Measurements from ENCODE around the gene RAB3IL1.

RAB3IL1 gene

DNA sequence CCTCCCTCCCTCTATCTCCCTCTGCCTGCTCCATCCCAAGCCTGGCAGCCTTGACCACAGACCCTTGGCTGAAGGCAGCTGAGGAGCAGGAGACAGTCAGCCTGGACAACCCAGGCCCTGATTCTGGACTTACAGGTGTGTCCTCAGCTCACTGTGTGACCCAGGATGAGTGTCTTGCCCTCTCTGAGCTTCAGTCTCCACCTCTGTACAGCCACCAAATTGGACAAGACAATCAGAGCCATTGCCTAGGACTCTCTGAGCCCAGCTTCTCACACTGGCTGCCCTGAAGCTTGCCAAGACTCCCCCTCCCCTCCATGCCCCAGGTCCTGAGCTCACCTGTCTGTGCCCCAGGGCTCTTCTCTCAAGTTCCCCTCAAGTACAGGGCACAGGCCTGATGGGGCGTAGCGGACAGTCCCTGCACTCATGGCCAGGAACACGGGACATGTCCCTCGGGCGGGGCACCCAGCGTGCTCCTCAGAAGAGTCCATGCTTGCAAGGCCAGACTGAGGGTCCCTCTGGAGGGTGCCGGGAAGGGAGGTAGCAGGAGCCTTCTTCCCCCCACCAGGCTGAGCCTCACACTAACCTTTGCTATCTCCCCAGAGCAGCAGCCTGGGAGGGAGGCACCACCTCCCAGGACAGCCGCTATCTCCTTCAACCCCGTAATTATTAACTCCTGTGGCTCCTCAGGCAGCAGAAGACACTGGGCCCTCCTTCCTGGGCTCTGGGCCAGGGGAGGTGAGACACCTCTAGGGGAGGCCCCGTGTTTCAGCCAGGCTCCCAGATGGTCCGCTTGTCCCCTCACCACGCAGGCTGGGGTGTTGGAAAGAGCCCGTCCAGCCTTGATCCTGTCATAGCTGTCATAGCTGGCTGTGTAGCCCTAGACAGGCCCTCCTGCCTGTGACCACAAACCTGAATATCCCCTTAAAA is 2.6 kb upstream of the RAB3IL1 start:
- DNase-seq = no peak

DNA sequence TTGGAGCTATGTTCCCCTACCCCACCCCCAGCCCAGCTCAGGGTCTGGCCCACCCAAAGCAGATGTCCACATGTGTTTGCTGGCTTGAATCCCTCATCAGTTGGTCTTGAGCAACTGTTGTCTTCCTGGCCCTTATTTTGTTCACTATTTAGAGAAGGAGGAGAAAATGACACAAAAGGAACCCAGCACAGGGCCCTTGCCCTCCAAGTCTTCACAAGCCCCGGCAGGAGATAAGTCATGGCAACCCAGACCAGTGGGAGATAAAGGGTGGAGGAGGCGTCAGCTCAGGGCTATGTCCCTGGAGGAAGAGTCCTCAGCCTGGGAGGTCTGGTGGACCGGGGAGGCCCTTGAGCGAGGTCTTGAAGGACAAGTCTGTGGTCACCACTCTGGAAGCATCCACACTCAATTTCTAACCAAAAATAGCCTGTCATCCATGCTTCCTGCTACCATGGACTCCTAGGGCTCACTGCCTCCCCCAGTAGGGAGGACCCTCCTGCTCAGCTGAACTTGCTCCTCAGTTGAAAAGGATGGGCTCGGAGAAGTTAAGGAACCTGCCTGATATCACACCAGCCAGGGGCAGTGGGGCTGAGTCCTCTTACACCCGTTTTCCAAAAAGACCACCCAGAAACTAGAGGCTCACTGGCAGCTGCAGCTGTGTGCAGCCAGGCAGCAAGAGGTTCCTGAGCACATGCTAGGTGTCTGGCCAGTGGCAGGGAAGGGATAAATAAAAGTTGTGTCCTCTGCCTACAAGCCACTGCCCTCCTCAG is 1.8 kb upstream of the RAB3IL1 start:
- no peak for DNase-seq

DNA sequence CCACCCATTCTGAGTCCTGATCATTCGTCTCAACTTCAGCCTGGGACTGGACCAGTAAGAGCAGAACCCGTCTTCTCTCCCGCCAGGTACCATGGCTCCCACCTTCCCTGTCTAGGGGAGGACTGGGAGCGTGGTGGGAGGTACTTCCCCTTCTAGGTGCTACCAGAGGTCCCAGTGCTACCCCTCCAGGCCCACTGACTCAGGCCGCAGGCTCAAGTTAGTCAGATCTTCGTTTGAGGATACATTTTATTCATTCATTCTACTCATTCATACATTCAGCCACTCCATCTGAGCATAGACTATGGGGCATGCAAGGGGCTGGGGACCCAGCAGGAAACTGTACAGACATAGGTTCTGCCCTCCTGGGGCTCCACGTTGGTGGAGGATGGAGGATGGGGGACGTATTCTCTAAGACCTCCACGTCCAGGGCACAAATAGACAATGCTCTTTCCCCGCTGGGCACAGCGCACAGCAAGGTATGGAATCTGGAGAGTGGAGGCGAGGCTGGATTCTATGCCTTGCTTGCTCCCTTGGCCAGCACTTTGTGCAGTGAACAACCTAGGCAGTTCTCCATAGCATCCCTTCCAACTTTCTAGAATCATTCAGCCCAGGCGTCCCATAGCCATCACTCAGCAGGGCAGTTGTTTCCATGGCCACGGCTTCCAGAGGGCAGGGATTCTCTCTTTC is 1.0 kb upstream of the RAB3IL1 start:
- no peak for DNase-seq

DNA sequence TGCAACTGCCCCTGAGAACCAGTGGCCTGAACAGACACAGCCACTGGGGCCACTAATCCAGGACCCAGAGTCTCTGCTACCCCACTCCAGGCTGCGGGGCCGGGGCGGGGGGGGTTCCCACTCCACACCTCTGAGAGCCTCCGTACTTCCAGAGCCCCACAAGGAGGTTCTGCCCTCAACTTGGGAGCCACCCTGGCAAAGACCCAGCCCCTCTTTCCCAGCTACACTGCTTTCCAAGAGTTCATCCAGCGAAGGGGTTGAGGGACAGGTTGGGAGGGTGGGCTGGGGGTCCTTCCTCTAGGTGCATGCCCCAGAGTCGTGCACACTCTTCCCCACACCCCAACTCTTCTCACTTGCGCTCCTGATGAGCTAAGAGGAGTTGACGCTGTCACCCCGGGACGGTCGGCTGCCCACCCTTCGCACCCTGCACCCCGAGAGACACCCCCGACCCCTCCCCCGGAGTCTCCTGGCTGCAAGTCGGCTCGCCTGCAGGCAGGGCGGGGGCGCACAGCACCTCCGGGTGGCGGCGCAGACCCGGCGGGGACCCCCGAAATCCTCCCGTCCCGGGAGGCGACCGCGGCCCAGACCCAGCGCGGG is 531 bp downstream of the RAB3IL1 start:
- peak in 1 of 58 donors; percentile 15 for DNase-seq

DNA sequence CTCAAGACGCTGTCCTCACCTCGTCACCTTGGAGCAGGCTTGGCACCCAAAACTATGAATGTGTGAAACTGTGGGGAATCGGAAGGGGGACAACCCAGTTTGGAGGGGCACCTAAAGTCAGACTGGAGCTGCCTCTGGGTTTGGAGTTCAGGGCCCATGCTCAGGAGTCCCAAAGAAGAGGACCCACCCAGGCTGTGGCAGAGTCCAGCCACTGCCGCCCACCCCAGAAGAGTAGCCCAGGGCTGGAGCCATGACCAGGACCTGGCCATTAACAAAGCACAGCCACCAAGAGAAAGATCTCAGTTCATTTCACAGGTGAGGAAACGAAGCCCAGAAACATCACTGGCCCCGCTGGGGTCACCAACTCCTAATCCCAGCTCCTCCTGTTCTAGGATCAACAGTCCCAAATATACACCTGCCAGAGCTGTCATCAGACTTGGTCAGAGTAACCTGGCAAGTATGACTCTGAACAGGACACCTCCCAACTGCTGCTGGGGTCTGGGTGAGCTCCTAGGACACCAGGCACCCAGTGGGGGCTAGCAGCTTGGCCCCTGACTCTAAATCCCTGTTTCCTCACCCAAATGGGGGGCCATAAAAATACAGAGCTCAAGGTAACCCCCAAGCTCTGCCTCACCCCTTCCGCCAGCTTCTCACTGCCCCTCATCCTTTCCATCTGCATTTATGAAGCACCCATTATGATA is 2.7 kb downstream of the RAB3IL1 start:
- DNase-seq = no peak

DNA sequence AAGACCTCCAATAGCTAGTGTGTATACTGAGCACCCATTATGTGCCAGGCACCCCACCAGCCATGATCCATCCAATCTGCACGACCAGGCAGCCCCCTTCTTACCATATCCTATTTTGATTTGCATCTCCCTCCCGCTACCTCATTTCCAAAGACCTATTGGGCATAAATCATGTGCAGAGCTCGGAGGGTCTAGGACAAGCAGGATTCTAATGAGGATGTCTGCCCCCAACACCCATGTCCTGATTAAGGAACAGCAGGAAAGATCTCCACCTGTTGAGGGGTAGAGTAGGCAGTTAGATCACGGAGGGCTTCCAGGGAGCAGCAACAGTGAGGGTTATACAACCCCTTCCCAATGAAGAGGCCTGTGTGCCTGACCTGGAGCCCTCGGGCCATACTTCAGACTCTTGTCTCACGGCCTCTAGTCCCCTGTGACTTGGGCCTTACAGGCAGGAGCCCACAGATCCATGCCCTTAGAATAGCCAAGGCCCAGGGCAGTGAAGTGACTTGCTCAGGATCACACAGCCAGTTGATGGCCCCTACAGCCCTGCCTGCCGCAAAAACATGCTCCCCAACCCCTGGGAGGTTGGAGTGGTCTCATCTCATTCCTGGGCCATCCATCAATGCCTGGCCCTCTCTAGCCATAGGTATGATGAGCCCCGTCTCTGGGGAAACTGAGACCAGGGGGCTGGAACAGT is 3.5 kb downstream of the RAB3IL1 start:
- no peak for DNase-seq

DNA sequence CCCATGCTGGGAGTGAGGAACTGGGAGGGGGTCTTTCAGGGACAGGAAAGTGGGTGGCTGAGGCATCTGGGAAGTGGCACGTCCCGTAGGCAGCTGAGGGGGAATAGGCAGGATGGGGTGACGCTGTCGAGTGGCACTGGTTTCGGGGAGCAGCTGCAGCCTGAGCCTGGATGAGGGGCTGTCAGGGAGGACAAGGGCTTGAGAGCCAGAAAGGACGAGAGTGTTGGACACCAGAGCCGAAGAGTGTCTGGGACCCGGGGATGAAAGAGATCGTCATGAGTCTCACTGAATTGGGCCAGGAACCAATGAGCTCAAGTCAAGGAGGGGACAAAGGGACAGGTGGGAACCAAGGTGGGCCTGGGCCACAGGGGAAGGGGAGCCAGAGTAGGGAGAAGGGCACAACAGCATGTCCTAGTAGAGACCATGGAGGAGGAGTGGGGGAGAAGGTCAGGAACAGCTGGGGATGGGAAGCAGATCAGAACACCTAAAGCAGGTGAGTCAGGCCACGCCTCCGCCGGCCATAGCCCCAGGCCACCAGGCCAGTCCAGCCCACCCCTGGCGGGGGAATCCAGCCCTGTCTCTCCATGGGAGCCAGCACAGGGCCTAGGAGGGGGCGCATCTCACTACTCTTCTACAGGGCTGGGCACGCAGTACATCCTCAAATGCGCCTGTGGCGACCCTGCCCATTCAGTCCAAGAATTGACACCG is 4.2 kb downstream of the RAB3IL1 start:
- no peak for DNase-seq

DNA sequence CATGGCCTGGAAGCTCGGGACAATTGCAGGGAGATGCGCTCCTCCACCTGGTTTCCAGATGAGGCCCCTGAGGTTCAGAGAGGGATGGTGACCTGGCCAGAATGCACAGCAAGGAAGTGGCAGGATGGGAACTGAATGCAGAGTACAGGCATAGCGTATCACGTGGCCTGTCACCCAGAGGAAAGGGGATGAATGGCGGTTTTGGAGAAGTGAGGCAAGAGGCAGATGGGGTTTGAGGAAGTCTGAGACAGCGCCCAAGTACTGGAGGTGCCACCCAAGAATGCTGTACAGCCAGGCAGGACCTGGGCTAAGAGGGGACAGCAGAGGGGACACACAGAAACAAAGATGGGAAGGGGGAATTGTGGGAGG is 4.9 kb downstream of the RAB3IL1 start:
- peak in 5 of 58 donors; percentile 14 to 38 (median 24) for DNase-seq

DNA sequence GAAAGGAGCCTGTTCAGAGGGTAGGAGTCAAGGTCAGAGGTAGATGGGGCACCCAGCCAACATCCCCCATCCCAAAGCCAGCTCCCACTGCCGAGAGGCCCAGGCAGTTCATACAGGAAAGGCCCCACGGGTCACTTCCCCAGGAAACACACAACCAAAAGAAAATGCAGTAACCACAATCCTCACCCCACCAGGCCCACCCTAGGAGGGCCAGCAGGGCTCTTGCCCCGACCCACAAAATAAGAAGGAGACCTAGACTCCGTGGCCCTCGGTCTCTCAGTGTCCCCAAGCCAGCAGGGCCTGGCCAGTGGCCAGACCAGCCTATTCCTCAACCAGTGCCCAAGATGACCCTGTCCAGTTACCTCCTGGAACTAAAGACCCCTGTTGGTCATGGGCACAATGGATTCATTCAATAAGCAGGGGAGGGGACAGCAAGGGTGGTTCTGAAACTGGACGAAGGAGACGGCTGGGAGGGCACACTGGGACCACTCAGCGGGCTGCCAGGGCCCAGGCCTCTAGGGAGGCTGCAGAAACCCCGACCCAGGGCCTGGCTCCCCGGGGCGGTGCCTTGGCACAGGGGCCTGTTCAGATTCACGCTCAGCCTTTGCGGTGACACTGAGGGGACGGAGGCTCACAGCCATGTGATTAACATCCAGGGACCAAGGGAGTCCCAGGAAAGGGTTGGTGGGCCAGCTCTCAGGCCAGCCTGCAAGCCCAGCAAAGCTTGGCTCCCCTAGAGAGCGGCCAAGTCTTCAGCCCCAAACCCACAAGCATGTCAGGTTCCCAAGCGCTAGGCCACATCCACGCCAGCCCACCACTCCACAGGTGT is 5.5 kb downstream of the RAB3IL1 start:
- DNase-seq = no peak

DNA sequence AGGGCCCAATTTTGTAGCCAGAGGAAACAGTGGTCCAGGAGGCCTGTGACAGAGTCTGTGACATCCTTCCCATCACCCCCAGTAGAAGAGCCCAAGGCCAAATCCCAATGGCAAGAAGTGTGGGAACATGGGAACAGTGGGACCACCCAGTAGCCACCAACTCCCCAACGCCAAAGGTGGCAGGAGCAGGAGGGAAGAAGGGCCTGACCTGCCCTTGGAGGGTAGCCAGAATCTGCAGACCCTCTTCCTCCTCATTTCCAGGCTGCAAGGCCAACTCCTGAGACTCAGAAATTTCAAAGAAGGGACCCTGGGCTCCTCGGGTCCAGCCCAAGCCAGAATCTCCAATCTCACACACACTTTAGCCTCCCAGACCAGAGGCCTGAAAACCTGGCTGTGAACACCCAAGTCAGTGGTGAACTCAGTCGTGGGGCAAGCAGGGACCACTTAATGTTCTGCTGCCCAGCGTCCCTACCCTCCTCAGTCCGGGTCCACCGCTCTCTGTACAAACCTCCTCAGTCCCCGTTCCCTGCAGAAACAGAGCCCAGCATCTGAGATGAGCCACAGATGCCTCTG is 6.2 kb downstream of the RAB3IL1 start:
- DNase-seq = no peak

DNA sequence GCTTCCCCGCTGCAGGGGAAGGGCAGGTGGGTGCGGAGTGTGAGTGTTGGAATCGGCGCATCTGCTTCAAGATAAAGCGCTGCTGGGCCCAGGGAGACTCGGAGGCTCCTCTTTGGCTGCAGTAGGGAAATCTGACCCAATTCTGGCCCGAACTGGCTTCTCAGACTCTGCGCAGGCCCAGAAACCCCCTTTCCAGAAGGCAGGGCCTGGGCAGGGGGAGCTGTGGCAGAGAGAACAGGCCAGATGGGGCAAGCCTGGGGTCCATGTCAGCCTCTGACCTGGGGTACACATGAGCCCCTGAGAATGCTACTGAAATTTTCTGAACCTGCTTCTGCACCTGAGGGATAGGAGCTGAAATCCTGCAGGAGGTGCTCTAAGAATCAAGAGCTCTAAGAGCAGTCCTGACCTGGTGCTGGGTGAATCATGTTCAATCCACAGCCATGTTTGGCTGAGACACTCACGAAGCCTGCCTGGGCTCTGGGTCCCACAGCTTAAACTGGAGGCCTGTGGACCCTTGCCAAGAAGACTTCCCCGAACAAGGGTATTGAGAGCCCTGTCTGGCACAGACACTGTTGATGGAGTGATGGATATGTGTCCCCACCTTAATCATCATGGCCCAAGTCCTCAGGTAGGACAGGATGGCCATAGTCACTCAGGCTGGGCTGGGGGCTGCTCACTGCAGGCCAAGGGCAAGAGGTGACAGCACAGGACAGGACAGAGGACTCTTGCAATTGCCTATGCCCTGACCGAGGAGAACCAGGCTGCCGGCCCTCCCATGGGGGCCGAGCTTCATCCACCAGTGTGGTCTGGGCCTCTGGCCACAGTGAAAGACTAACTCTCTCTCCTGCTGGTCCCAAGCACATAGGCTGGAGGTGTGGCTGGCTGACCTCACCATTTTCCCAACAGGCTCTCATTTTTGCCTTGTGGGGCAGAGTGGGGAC is 6.9 kb downstream of the RAB3IL1 start:
- no peak for DNase-seq

DNA sequence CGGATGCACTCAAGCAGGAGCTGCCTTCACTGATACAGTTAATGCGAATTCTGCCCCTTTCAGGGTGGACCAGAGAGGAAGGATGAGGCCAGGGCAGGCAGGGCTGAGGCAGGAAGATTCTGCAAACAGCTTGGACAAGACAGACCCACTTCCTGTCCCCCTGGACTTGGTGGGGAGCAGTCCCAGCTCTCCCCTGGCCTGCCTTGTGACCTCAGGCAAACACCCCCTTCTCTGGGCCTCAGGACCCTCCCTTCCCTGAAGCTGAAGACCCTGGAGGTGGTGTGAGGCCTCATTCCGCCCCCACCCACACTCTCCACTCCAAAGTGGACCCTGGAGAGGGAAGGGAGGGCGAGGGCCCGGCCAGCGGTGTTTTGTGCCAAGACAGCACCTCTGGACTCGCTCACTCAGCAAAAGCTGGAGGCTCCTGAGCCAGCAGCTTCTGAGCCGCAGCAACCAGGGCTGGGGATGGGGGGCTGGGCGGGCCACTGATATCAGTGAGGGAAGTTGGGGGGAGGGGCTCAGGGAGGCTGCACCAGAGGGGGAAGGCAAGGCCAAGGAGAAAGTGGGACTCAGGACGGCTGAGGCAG is 8.5 kb downstream of the RAB3IL1 start:
- peak in 24 of 58 donors; percentile 14 to 58 (median 36) for DNase-seq

DNA sequence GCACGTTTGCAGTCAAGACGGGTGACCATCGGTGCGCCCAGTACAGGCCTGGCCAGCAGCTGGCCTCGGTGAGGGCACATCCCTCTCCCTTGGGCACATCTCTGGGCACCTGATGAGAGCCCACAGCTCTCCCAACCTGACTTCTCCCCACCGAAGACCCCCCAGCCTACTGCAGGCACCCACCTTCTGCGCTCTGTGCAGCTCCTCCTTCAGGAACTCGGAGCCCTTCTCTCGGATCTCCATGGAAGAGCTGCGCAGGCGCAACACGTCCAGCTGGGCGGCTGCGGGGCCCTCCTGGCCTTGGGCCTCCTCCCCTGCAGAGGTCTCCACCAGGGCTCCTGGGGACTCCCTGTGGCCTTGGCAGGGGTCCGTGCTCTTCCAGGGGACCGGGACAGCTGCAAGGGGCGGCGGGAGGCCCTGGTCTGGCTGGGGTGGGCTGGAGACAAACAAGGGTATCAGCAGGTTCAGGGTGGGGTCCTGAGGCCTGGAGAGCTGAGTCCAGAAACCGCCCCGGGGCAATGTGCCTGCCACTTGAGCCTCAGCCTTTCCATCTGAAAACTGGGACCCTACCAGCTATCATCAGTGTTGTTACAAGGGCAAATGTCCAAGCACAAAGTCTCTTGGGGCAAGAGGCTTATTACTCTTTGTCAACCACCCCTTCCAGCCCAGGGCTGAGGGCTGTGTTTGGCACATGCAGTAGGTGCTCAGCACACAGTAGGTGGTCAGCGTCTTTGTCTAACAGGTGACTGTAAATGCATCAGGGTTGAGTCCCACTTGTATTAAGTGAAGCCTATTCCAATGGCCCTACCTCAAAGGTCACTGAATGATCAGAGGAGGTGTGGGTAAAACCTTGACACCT is 9.3 kb downstream of the RAB3IL1 start:
- no peak for DNase-seq

DNA sequence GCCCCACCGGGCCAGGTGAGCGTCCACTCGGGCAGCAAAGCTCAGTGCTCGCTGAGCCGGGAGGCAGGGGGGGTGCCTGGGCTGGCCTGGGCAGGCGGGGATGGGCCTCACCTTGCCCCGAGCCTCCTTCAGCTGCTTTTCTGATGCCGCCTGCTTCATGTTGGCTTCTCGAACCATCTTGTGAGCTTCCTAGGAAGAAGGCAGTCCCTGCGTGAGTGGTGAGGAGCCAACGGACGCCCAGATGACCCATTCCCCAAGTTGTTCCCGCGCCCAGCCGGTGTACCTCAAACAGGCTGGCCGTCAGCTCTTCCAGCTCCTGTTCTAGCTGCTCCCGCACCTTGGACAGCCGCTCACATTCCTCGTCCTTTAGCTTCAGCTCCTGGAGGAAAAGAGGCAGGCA is 10.1 kb downstream of the RAB3IL1 start:
- no peak for DNase-seq

DNA sequence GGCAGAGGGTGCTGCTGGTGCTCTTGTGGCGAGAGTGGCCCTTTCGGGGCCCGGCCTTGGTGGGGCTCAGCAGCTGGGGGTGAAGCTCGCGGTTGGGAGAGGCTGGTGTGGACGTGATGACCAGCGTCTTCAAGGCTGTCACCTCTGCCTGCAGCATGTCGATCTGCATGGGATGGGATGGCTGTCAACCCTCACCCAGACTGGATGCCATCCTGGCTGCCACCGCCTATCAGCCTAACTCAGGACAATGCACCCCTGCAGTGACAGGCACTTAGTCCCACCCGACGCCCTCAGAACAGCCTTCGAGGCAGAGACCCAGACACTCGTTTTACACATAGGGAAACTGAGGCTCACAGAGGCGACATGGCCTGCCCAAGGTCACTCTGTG is 10.8 kb downstream of the RAB3IL1 start:
- DNase-seq = peak in 1 of 58 donors; percentile 13

All from anterior cingulate cortex (tissue), 58 donors.